ENCODE measurements around the gene LRRD1. TPM values are rescaled to one million over a fixed set of nuclear protein-coding genes. Genes with fewer than 3 reads are reported as not detected.

LRRD1 gene
- polyA plus RNA-seq, 1 of the 3 experiments (the other 2 are of a cell fraction): not detected

- no peak overlapping the region for H3K4me3 ChIP-seq (ENCODE audit: low read depth in 2 of 2, low read length in 1 of 2)
- POLR2A ChIA-PET: no interaction called here
- peaks cover 70 to 72% of the 10 kb centered on the region in 2 experiments for H3K36me3 ChIP-seq (replicated peaks in 1 of 2; ENCODE audit: control insufficient read depth in 1 of 2, insufficient read depth in 2 of 2, low read length in 1 of 2)
- no peaks in the 10 kb centered on the region for H3K4me1 ChIP-seq (ENCODE audit: control insufficient read depth in 1 of 2, insufficient read depth in 2 of 2, low read depth in 1 of 2, low read length in 1 of 2)
- no peak for DNase-seq
- WGBS (ENCODE audit: low lambda C conversion rate): 94% methylated on average over 1 of the region's 1 CpG
- H3K4me2 ChIP-seq: no peak overlapping the region
- no peak overlapping the region for H3K27ac ChIP-seq (ENCODE audit: low read depth in 2 of 2, low read length in 1 of 2)
- no peak overlapping the region for H2AFZ ChIP-seq (ENCODE audit: low read depth)
- no peaks in the 10 kb centered on the region for H3K79me2 ChIP-seq (ENCODE audit: insufficient read depth)
- TF ChIP-seq GATA2 (CRISPR knock-in tag; IDR thresholded peaks at IDR 0.05): no peak
- TF ChIP-seq FOXM1 (IDR thresholded peaks at IDR 0.05; ENCODE audit: low read depth): no peak
- no peak for TF ChIP-seq SIN3A (IDR thresholded peaks at IDR 0.05; ENCODE audit: borderline replicate concordance, low read depth, low read length)
- TF ChIP-seq RFX5 (IDR thresholded peaks at IDR 0.05; ENCODE audit: low read length): no peak
- TF ChIP-seq FOXJ3 (CRISPR knock-in tag; IDR thresholded peaks at IDR 0.05): no peak
- no peak for TF ChIP-seq TEAD4 (IDR thresholded peaks at IDR 0.05; ENCODE audit: borderline replicate concordance, insufficient read depth)
- no peak for TF ChIP-seq CHD2 (IDR thresholded peaks at IDR 0.05; ENCODE audit: low read length, partially characterized antibody)
- TF ChIP-seq NFIC (IDR thresholded peaks at IDR 0.05; ENCODE audit: borderline replicate concordance): no peak
- TF ChIP-seq, protein P1, sequence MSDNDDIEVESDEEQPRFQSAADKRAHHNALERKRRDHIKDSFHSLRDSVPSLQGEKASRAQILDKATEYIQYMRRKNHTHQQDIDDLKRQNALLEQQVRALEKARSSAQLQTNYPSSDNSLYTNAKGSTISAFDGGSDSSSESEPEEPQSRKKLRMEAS (IDR thresholded peaks at IDR 0.05; ENCODE audit: low read depth): no peak
- TF ChIP-seq TCF12 (IDR thresholded peaks at IDR 0.05): no peak
- TF ChIP-seq, protein P2, sequence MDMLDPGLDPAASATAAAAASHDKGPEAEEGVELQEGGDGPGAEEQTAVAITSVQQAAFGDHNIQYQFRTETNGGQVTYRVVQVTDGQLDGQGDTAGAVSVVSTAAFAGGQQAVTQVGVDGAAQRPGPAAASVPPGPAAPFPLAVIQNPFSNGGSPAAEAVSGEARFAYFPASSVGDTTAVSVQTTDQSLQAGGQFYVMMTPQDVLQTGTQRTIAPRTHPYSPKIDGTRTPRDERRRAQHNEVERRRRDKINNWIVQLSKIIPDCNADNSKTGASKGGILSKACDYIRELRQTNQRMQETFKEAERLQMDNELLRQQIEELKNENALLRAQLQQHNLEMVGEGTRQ (IDR thresholded peaks at IDR 0.05; ENCODE audit: borderline replicate concordance, low read depth, low read length): no peak
- no peaks in the 10 kb centered on the region for H3F3A ChIP-seq (replicated peaks; ENCODE audit: insufficient read depth)
- CTCF ChIA-PET: interaction anchor here (1.0 kb wide), 1 partner anchor 9 kb away, joined by 4 read pairs; no protein-coding TSS in a partner anchor
- H3K9ac ChIP-seq: no peak overlapping the region
- no peaks in the 10 kb centered on the region for H3K9me3 ChIP-seq
- no peaks in the 10 kb centered on the region for H3K27me3 ChIP-seq (ENCODE audit: insufficient read depth)
- H4K20me1 ChIP-seq (ENCODE audit: insufficient read depth): no peaks in the 10 kb centered on the region
- H3K9me2 ChIP-seq: no peaks in the 10 kb centered on the region
Observed at GRCh38 chr7:92100534-92100933, 78.4 kb downstream of the LRRD1 start.

- WGBS (ENCODE audit: low lambda C conversion rate): 90% methylated on average over 1 of the region's 1 CpG
- CTCF ChIA-PET: interaction anchor here (0.7 to 1.5 kb wide), 4 partner anchors 7 to 38 kb away, joined by 3 read pairs; no protein-coding TSS in a partner anchor
Observed at GRCh38 chr7:92095380-92095779, 83.6 kb downstream of the LRRD1 start.

More at GRCh38 chr7:92095380-92095779, 83.6 kb downstream of the LRRD1 start:
- no peak overlapping the region for H2AFZ ChIP-seq (ENCODE audit: low read depth)
- no peaks in the 10 kb centered on the region for H3K9me2 ChIP-seq
- no peak overlapping the region for H3K4me2 ChIP-seq
- no peaks in the 10 kb centered on the region for H4K20me1 ChIP-seq (ENCODE audit: insufficient read depth)
- no peak overlapping the region for H3K4me3 ChIP-seq (ENCODE audit: low read depth in 2 of 2, low read length in 1 of 2)
- POLR2A ChIA-PET: no interaction called here
- no peaks in the 10 kb centered on the region for H3K79me2 ChIP-seq (ENCODE audit: insufficient read depth)
- no peak for DNase-seq
- H3K27me3 ChIP-seq (ENCODE audit: insufficient read depth): no peaks in the 10 kb centered on the region
- TF ChIP-seq RAD21 (IDR thresholded peaks at IDR 0.05; ENCODE audit: low read length) (no peak), REST (IDR thresholded peaks at IDR 0.05; ENCODE audit: low read depth, low read length) (no peak)
- TF ChIP-seq, protein P3, sequence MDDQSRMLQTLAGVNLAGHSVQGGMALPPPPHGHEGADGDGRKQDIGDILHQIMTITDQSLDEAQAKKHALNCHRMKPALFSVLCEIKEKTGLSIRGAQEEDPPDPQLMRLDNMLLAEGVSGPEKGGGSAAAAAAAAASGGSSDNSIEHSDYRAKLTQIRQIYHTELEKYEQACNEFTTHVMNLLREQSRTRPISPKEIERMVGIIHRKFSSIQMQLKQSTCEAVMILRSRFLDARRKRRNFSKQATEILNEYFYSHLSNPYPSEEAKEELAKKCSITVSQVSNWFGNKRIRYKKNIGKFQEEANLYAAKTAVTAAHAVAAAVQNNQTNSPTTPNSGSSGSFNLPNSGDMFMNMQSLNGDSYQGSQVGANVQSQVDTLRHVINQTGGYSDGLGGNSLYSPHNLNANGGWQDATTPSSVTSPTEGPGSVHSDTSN (IDR thresholded peaks at IDR 0.05): no peak
- no peaks in the 10 kb centered on the region for H3K4me1 ChIP-seq (ENCODE audit: control insufficient read depth in 1 of 2, insufficient read depth in 2 of 2, low read depth in 1 of 2, low read length in 1 of 2)
- no peak overlapping the region for H3K9ac ChIP-seq
- H3K9me3 ChIP-seq: no peaks in the 10 kb centered on the region
- H3K36me3 ChIP-seq (replicated peaks in 1 of 2; ENCODE audit: control insufficient read depth in 1 of 2, insufficient read depth in 2 of 2, low read length in 1 of 2): peaks cover 66 to 86% of the 10 kb centered on the region in 2 experiments
- H3F3A ChIP-seq (replicated peaks; ENCODE audit: insufficient read depth): peaks cover 8% of the 10 kb centered on the region
- H3K27ac ChIP-seq (ENCODE audit: low read depth in 2 of 2, low read length in 1 of 2): no peak overlapping the region

All from SK-N-SH (cell line).